ENCODE results near the gene CFDP1. TPM values are rescaled to one million over a fixed set of nuclear protein-coding genes. Genes with fewer than 3 reads are reported as not detected.
"Not testable (repeated sequence)": the region's sequence is repeated elsewhere in the genome, so short reads cannot be mapped to it uniquely, and the experiment has no call there.

CFDP1 gene
- total RNA-seq, 6 donors from 2014 or later: 36.8 to 185 (median 50.6) TPM

- Histone ChIP-seq H3K36me3 (no peaks in the 10 kb centered on the region), H3K4me1 (peaks cover 9 to 32% (median 13%) of the 10 kb centered on the region in 4 donors), H3K4me3 (no peak overlapping the region), H3K27me3 (no peaks in the 10 kb centered on the region), H3K9me3 (no peaks in the 10 kb centered on the region), H3K27ac (no peak overlapping the region)
- ATAC-seq (ENCODE audit: low FRiP score in 2 of 2) (no peak), DNase-seq (no peak)
- 86% methylated on average over 11 of the region's 11 CpGs for WGBS, 2 donors
- TF ChIP-seq POLR2AphosphoS5 (IDR thresholded peaks at IDR 0.05): no peak
- TF ChIP-seq EP300 (IDR thresholded peaks at IDR 0.05): no peak
- TF ChIP-seq POLR2A (IDR thresholded peaks at IDR 0.05): no peak
- TF ChIP-seq, protein P1, sequence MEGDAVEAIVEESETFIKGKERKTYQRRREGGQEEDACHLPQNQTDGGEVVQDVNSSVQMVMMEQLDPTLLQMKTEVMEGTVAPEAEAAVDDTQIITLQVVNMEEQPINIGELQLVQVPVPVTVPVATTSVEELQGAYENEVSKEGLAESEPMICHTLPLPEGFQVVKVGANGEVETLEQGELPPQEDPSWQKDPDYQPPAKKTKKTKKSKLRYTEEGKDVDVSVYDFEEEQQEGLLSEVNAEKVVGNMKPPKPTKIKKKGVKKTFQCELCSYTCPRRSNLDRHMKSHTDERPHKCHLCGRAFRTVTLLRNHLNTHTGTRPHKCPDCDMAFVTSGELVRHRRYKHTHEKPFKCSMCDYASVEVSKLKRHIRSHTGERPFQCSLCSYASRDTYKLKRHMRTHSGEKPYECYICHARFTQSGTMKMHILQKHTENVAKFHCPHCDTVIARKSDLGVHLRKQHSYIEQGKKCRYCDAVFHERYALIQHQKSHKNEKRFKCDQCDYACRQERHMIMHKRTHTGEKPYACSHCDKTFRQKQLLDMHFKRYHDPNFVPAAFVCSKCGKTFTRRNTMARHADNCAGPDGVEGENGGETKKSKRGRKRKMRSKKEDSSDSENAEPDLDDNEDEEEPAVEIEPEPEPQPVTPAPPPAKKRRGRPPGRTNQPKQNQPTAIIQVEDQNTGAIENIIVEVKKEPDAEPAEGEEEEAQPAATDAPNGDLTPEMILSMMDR (IDR thresholded peaks at IDR 0.05): no peak
Measured at GRCh38 chr16:75429621-75430403, 3.5 kb downstream of the CFDP1 start.

GRCh38 chr16:75426524-75426923 lies 6.8 kb downstream of the CFDP1 start:
- ATAC-seq (ENCODE audit: low FRiP score in 2 of 2); H3K9me3 ChIP-seq; H3K4me3 ChIP-seq; H3K36me3 ChIP-seq; H3K27ac ChIP-seq; H3K27me3 ChIP-seq; DNase-seq: not testable (repeated sequence)
- 66 to 71% methylated on average over 2 of the region's 2 CpGs for WGBS, 2 donors
- peaks cover 1 to 20% (median 4%) of the 10 kb centered on the region in 4 donors for H3K4me1 ChIP-seq

- H3K4me1 ChIP-seq: peaks cover 10 to 18% (median 11%) of the 10 kb centered on the region in 4 donors
- H3K27ac ChIP-seq, H3K4me3 ChIP-seq, DNase-seq, H3K36me3 ChIP-seq, H3K27me3 ChIP-seq, H3K9me3 ChIP-seq: not testable (repeated sequence)
- 90 to 91% methylated on average over 18 of the region's 18 CpGs for WGBS, 2 donors
- ATAC-seq (ENCODE audit: low FRiP score in 2 of 2): peak in 1 of 2 donors; percentile 10
Measured at GRCh38 chr16:75424105-75424762, 9.1 kb downstream of the CFDP1 start.

GRCh38 chr16:75423723-75424104 lies 9.6 kb downstream of the CFDP1 start:
- no peak for ATAC-seq (ENCODE audit: low FRiP score in 2 of 2)
- Histone ChIP-seq H3K9me3 (no peaks in the 10 kb centered on the region), H3K4me3 (no peak overlapping the region), H3K27ac (no peak overlapping the region), H3K4me1 (peaks cover 10 to 18% (median 11%) of the 10 kb centered on the region in 4 donors), H3K36me3 (no peaks in the 10 kb centered on the region), H3K27me3 (no peaks in the 10 kb centered on the region)
- no peak for DNase-seq
- 74 to 86% methylated on average over 4 of the region's 4 CpGs for WGBS, 2 donors
- TF ChIP-seq POLR2A (IDR thresholded peaks at IDR 0.05) (no peak), POLR2AphosphoS5 (IDR thresholded peaks at IDR 0.05) (no peak), EP300 (IDR thresholded peaks at IDR 0.05) (no peak)
- TF ChIP-seq, protein P1 (IDR thresholded peaks at IDR 0.05): no peak

GRCh38 chr16:75421820-75422126 lies 11.5 kb downstream of the CFDP1 start:
- WGBS, 2 donors: 95 to 97% methylated on average over 1 of the region's 1 CpG
- H3K4me1 ChIP-seq: peaks cover 10 to 18% (median 13%) of the 10 kb centered on the region in 4 donors
- TF ChIP-seq POLR2A (IDR thresholded peaks at IDR 0.05) (no peak), POLR2AphosphoS5 (IDR thresholded peaks at IDR 0.05) (no peak), EP300 (IDR thresholded peaks at IDR 0.05) (no peak)
- TF ChIP-seq, protein P1 (IDR thresholded peaks at IDR 0.05): no peak
- H3K36me3 ChIP-seq: no peaks in the 10 kb centered on the region
- H3K27me3 ChIP-seq: no peaks in the 10 kb centered on the region
- DNase-seq (no peak), ATAC-seq (ENCODE audit: low FRiP score in 2 of 2) (no peak)
- H3K9me3 ChIP-seq: no peaks in the 10 kb centered on the region
- peak overlapping the region in 1 of 4 donors; percentile 55 for H3K27ac ChIP-seq
- no peak overlapping the region for H3K4me3 ChIP-seq

All from upper lobe of left lung (tissue), 6 donors.